Left lung (tissue), 10 donors: Measurements from ENCODE around the gene DHX15. TPM values are rescaled to one million over a fixed set of nuclear protein-coding genes. Genes with fewer than 3 reads are reported as not detected.

Experiments used
- ATAC-seq: fragments of 200-7000 bp; cut with Tn5 transposase; one replicate; pipeline ENCODE4 v1.9.1; 2020; ENCODE audit warnings: moderate library complexity
- DNase-seq, 4 donors: peaks; one replicate each; pipeline ENCODE4 v3.0.0-alpha.2; 2013 to 2020
- H3K27ac ChIP-seq, 2 donors: fragments of 200-600 bp; sonication (generic) in 1 of 2; one replicate each; pipeline versions ENCODE4 v1.5.0 to v1.8.0; 2020 to 2021
- H3K27me3 ChIP-seq, 2 donors: fragments of 200-600 bp; sonication (generic) in 1 of 2; one replicate each; pipeline versions ENCODE4 v1.5.0 to v1.8.0; 2020 to 2021
- H3K36me3 ChIP-seq, 2 donors: fragments of 200-600 bp; sonication (generic) in 1 of 2; one replicate each; pipeline versions ENCODE4 v1.5.0 to v1.8.0; 2020 to 2021
- H3K4me1 ChIP-seq, 2 donors: fragments of 200-600 bp; one replicate each; pipeline ENCODE4 v1.8.0; 2021
- H3K4me3 ChIP-seq, 2 donors: fragments of 200-600 bp; sonication (generic) in 1 of 2; one replicate each; pipeline versions ENCODE4 v1.5.0 to v1.8.0; 2020 to 2021; ENCODE audit warnings: mild to moderate bottlenecking in 1 of 2
- H3K9me3 ChIP-seq, 2 donors: fragments of 200-600 bp; sonication (generic) in 1 of 2; one replicate each; pipeline versions ENCODE4 v1.5.0 to v1.8.0; 2020 to 2021
- CTCF ChIP-seq, 2 donors: fragments of 200-600 bp; sonication (generic) in 1 of 2; IDR thresholded peaks; one replicate each; pipeline versions ENCODE4 v1.5.0 to v1.8.0; 2021; ENCODE audit warnings: antibody characterized with exemption in 2 of 2
- intact Hi-C, 2 donors: fragments of 100-400 bp; cut with DNase I; formaldehyde crosslinking; loops; one replicate each; pipeline versions ENCODE4 v1.11.2 to v1.14.2; 2022
- polyA plus RNA-seq, 6 donors: library from polyadenylated mRNA; unstranded; fragments of 120-200 nt; gene quantifications; one replicate each; pipeline ENCODE4 v1.2.1, GENCODE V29; 2013; ENCODE audit not compliant: insufficient read length in 6 of 6
- total RNA-seq, 2 donors: library from RNA; stranded (reverse); fragmentation: NEBNext Ultra II Directional; extraction: Animal tissue kit (Norgen Biotek cat#: 25700); gene quantifications; one replicate each; pipeline ENCODE4 v1.2.1, GENCODE V29; 2021
- donor health status: DM: no; HTN: yes; CAD: no.
- donor health status: DM: no; HTN: no; CAD: no.

Gene DHX15
- total and polyA plus RNA-seq, 8 donors = 89.8 to 257 (median 218) TPM

- Histone ChIP-seq H3K4me3 (no peak overlapping the region), H3K36me3 (peaks cover 0 to 62% of the 10 kb centered on the region in 2 donors), H3K4me1 (peaks cover under 1 to 55% of the 10 kb centered on the region in 2 donors), H3K27ac (no peak overlapping the region), H3K27me3 (no peaks in the 10 kb centered on the region), H3K9me3 (no peaks in the 10 kb centered on the region)
- ATAC-seq (no peak), DNase-seq (no peak)
- no peak for TF ChIP-seq CTCF (IDR thresholded peaks at IDR 0.05)
- intact Hi-C loops = no loop called here
These were observed 14.2 kb downstream of the DHX15 start for GRCh38 chr4:24570172-24570571.

- intact Hi-C loops = no loop called here
- no peak for TF ChIP-seq CTCF (IDR thresholded peaks at IDR 0.05)
- DNase-seq (no peak), ATAC-seq (no peak)
- H3K36me3 ChIP-seq = peaks cover 0 to 56% of the 10 kb centered on the region in 2 donors
- no peaks in the 10 kb centered on the region for H3K27me3 ChIP-seq
- H3K4me1 ChIP-seq = peaks cover 6 to 57% of the 10 kb centered on the region in 2 donors
- H3K9me3 ChIP-seq = no peaks in the 10 kb centered on the region
- no peak overlapping the region for H3K4me3 ChIP-seq
- H3K27ac ChIP-seq = no peak overlapping the region
These were observed 14.7 kb downstream of the DHX15 start for GRCh38 chr4:24569662-24570061.

GRCh38 chr4:24568425-24568824 lies 15.9 kb downstream of the DHX15 start:
- H3K27ac ChIP-seq = no peak overlapping the region
- H3K9me3 ChIP-seq = no peaks in the 10 kb centered on the region
- no peaks in the 10 kb centered on the region for H3K27me3 ChIP-seq
- H3K36me3 ChIP-seq = peaks cover 0 to 51% of the 10 kb centered on the region in 2 donors
- no peak overlapping the region for H3K4me3 ChIP-seq
- DNase-seq (no peak), ATAC-seq (no peak)
- intact Hi-C loops = no loop called here
- no peak for TF ChIP-seq CTCF (IDR thresholded peaks at IDR 0.05)
- peaks cover 7 to 58% of the 10 kb centered on the region in 2 donors for H3K4me1 ChIP-seq

- TF ChIP-seq CTCF (IDR thresholded peaks at IDR 0.05) = no peak
- Histone ChIP-seq H3K9me3 (no peaks in the 10 kb centered on the region), H3K4me3 (no peak overlapping the region), H3K27ac (no peak overlapping the region), H3K27me3 (no peaks in the 10 kb centered on the region), H3K36me3 (peaks cover 0 to 41% of the 10 kb centered on the region in 2 donors), H3K4me1 (peaks cover 7 to 43% of the 10 kb centered on the region in 2 donors)
- intact Hi-C loops = no loop called here
- ATAC-seq (no peak), DNase-seq (no peak)
These were observed 19.3 kb downstream of the DHX15 start for GRCh38 chr4:24565054-24565453.

GRCh38 chr4:24564488-24564887 lies 19.9 kb downstream of the DHX15 start:
- TF ChIP-seq CTCF (IDR thresholded peaks at IDR 0.05) = no peak
- no peak overlapping the region for H3K27ac ChIP-seq
- H3K4me3 ChIP-seq = no peak overlapping the region
- intact Hi-C loops = no loop called here
- H3K9me3 ChIP-seq = no peaks in the 10 kb centered on the region
- no peaks in the 10 kb centered on the region for H3K27me3 ChIP-seq
- peaks cover 7 to 42% of the 10 kb centered on the region in 2 donors for H3K4me1 ChIP-seq
- ATAC-seq (no peak), DNase-seq (no peak)
- peaks cover 0 to 39% of the 10 kb centered on the region in 2 donors for H3K36me3 ChIP-seq
